Measurements from ENCODE around the gene ATG7. TPM values are rescaled to one million over a fixed set of nuclear protein-coding genes. Genes with fewer than 3 reads are reported as not detected.

Gene ATG7
- total and polyA plus RNA-seq, 9 donors: 11.3 to 22.2 (median 14.9) TPM

DNA sequence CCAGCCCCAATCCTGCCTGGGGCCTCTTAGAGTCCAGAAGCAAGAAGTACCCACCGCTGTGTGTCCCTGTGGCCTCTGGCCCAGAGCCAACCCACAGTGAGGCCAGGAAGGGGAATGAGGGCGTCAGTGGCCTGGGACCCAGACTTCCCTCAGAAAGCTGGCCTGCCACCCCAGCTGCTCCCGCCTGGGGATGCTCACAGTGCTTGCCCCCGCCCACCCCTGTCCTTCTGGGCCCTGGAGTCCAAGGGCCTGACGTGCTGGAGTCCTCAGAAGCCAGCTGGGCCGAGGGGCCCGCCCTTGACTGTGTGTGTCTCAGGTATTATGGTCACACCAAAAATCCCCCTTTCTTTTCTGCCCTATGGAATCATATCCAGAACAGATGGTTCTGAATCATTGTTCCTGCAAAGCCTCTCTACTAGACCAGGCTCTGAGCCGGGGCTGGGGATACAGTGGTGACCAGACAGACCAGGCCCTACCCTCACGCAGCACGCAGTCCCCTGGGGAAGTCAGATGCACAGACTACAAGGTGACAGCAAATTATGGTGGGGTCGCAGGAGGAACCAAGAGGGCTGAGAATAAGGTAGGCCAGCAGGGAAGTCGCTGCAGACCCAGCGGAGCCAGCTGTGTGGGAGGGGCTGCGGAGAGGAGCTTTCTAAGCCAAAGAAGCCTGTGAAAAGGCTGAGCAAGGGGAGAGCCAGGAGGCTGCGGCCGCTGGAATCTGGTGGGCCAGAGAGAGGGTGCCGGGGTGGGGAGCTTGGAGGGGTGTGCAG is 272.4 kb downstream of the ATG7 start:
- H3K27me3 ChIP-seq (ENCODE audit: control insufficient read depth, insufficient read depth, low read length): no peaks in the 10 kb centered on the region
- peak overlapping the region; percentile 45 for H3K27ac ChIP-seq (ENCODE audit: low read length)
- peak; percentile 78 for DNase-seq
- peaks cover 5% of the 10 kb centered on the region for H3K36me3 ChIP-seq (ENCODE audit: control insufficient read depth, insufficient read depth, low read length)
- peaks cover 33% of the 10 kb centered on the region for H3K4me1 ChIP-seq (ENCODE audit: control insufficient read depth, insufficient read depth, low read length)
- H3K9me3 ChIP-seq (replicated peaks; ENCODE audit: control insufficient read depth, low read depth, low read length): peaks cover 6% of the 10 kb centered on the region
- no peak overlapping the region for H3K4me3 ChIP-seq (ENCODE audit: low read length)
- WGBS (ENCODE audit: insufficient coverage): 17% methylated on average over 11 of the region's 17 CpGs

DNA sequence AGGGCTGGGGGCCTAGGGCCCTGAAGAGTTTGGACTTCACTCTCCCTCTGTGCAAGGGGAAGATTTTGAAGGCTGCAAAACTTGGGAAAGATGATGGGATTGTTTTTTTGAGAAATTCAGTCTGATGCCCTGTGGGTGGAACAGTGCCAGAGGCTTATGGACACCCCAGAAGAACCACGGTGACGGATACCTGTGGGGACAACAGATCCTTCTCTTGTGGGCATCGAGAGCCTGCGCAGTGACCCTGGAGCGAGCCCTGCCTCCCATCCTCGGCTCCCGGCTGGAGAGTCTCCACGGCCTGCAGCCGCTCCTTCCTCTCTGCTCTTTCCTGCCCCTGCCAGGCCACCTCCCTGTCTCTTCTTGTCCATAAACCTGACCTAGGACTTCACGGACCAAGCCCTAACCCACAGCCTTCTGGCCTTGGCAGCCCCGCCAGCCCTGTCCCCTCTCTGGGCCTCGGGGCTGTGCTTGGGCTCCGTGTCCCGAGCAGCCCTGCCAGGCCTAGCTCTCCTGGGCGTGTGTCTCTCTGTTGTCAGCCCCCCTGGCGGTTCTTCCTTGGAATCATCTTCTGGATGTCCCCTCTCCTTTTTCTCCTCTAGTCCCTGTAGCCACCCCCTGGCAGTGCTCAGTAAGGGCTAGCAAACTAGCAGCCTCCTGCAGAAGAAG is 273.1 kb downstream of the ATG7 start:
- peak overlapping the region; percentile 45 for H3K27ac ChIP-seq (ENCODE audit: low read length)
- peaks cover 5% of the 10 kb centered on the region for H3K36me3 ChIP-seq (ENCODE audit: control insufficient read depth, insufficient read depth, low read length)
- no peaks in the 10 kb centered on the region for H3K27me3 ChIP-seq (ENCODE audit: control insufficient read depth, insufficient read depth, low read length)
- peaks cover 35% of the 10 kb centered on the region for H3K4me1 ChIP-seq (ENCODE audit: control insufficient read depth, insufficient read depth, low read length)
- H3K9me3 ChIP-seq (replicated peaks; ENCODE audit: control insufficient read depth, low read depth, low read length): peaks cover 6% of the 10 kb centered on the region
- WGBS (ENCODE audit: insufficient coverage): 46% methylated on average over 16 of the region's 16 CpGs
- no peak overlapping the region for H3K4me3 ChIP-seq (ENCODE audit: low read length)
- no peak for DNase-seq

DNA sequence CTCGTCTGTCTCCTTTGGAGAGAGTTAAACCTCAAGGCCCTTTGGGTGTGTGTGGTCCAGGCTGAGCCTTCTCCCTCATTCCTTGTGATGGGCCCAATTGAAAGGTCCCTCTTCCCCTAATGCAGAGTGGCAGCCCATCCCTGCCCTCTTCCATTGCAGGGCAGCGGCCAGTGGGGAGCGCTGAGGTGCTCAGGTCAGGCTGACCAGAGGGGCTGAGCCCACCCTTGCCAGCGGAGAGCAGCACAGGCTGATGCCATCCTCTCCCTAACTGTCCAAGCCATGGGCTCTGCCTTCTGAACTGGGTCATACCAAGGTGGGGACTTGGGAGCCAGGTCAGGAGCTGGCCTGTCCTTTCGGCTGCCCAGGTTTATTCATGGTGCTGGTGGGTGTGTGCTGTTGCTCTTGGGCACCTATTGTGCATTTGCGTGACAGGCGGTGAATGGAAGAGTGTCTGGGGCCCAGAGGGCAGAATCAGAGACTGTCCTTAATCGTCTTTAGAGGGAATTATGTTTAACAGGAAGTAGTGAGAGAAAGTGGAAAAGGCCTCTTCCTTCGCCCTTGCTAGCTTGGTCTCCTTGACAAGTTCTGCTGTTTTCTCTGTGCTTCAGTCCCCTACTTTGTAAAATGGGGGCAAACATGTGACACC is 274.6 kb downstream of the ATG7 start:
- no peak for DNase-seq
- no peaks in the 10 kb centered on the region for H3K27me3 ChIP-seq (ENCODE audit: control insufficient read depth, insufficient read depth, low read length)
- no peak overlapping the region for H3K27ac ChIP-seq (ENCODE audit: low read length)
- peaks cover 6% of the 10 kb centered on the region for H3K9me3 ChIP-seq (replicated peaks; ENCODE audit: control insufficient read depth, low read depth, low read length)
- H3K36me3 ChIP-seq (ENCODE audit: control insufficient read depth, insufficient read depth, low read length): peaks cover 11% of the 10 kb centered on the region
- H3K4me1 ChIP-seq (ENCODE audit: control insufficient read depth, insufficient read depth, low read length): peaks cover 35% of the 10 kb centered on the region
- 92% methylated on average over 7 of the region's 9 CpGs for WGBS (ENCODE audit: insufficient coverage)
- H3K4me3 ChIP-seq (ENCODE audit: low read length): no peak overlapping the region

DNA sequence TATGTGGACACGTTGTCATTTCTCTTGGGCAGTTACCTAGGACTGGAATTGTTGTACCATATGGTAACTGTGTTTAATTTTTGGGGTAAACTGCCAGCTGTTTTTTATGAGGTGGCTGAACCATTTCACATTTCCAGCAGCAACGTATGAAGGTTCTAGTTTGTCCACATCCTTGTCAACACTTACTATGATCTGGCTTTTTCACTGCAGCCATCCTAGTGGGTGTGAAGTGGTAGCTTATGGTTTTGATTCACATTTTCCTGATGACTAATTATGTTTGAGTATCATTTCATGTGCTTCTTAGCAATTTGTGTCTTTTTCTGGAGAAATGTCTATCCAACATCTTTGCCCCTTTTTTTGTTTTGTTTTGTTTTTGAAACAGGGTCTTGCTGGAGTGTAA is 275.3 kb downstream of the ATG7 start:
- Histone ChIP-seq H3K4me1 (ENCODE audit: control insufficient read depth, insufficient read depth, low read length) (peaks cover 34% of the 10 kb centered on the region), H3K27ac (ENCODE audit: low read length) (no peak overlapping the region), H3K36me3 (ENCODE audit: control insufficient read depth, insufficient read depth, low read length) (peaks cover 13% of the 10 kb centered on the region), H3K9me3 (replicated peaks; ENCODE audit: control insufficient read depth, low read depth, low read length) (peaks cover 6% of the 10 kb centered on the region), H3K4me3 (ENCODE audit: low read length) (no peak overlapping the region), H3K27me3 (ENCODE audit: control insufficient read depth, insufficient read depth, low read length) (no peaks in the 10 kb centered on the region)
- no CpG with 5 or more reads among the region's 2 CpGs for WGBS (ENCODE audit: insufficient coverage)
- DNase-seq: no peak

DNA sequence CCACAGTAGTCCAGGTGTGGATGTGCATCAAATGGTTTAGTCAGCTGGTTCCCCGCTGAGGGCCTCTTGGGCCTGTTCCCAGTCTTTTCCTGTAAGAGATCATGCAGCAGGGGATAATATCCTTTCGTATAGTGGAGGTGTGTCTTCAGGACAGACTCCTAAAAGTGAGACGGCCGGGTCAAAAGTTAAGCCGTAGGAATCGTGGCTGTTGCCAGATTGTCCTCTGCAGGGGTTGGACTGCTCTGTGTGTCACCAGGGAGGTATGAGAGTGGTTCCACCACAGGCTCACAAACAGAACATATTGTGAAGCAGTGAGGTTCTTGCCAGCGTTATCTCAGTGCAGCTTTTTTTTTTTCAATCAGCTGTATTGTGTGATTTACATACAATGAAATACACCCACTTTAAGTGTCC is 276.5 kb downstream of the ATG7 start:
- H3K36me3 ChIP-seq (ENCODE audit: control insufficient read depth, insufficient read depth, low read length): peaks cover 25% of the 10 kb centered on the region
- H3K4me3 ChIP-seq (ENCODE audit: low read length): no peak overlapping the region
- peak; percentile 68 for DNase-seq
- WGBS (ENCODE audit: insufficient coverage): no CpG with 5 or more reads among the region's 7 CpGs
- H3K27ac ChIP-seq (ENCODE audit: low read length): peak overlapping the region; percentile 23
- H3K9me3 ChIP-seq (replicated peaks; ENCODE audit: control insufficient read depth, low read depth, low read length): peaks cover 4% of the 10 kb centered on the region
- H3K27me3 ChIP-seq (ENCODE audit: control insufficient read depth, insufficient read depth, low read length): no peaks in the 10 kb centered on the region
- peaks cover 33% of the 10 kb centered on the region for H3K4me1 ChIP-seq (ENCODE audit: control insufficient read depth, insufficient read depth, low read length)

DNA sequence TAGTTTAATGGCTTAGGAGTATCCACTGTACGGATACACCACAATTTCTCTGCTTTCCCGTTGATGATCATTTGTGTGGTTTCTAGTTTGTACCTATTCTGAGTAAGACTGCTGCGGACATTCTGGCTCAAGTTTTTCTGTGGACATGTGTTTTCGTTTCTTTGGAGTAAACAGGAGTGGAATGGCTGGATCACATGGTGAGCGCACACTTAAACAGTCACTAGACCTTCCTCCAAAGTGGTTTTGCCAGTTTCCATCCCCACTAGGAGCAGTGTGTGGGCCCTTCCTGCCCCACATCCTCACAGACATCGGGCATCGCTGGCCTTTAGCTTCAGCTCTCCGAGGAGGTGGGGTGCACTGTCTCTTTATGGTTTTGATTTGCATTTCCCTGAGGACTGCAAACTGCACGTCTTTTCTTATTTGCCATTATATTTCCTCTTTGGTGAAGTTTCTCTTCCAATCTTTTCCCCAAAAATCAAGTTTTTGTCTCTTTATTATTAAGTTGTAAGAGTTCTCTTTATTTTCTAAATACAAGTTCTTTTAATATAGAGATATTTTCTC is 277.5 kb downstream of the ATG7 start:
- Histone ChIP-seq H3K4me3 (ENCODE audit: low read length) (no peak overlapping the region), H3K9me3 (replicated peaks; ENCODE audit: control insufficient read depth, low read depth, low read length) (no peaks in the 10 kb centered on the region), H3K36me3 (ENCODE audit: control insufficient read depth, insufficient read depth, low read length) (peaks cover 34% of the 10 kb centered on the region), H3K27me3 (ENCODE audit: control insufficient read depth, insufficient read depth, low read length) (no peaks in the 10 kb centered on the region), H3K27ac (ENCODE audit: low read length) (peak overlapping the region; percentile 23), H3K4me1 (ENCODE audit: control insufficient read depth, insufficient read depth, low read length) (peaks cover 27% of the 10 kb centered on the region)
- no peak for DNase-seq
- WGBS (ENCODE audit: insufficient coverage): no CpG with 5 or more reads among the region's 9 CpGs

DNA sequence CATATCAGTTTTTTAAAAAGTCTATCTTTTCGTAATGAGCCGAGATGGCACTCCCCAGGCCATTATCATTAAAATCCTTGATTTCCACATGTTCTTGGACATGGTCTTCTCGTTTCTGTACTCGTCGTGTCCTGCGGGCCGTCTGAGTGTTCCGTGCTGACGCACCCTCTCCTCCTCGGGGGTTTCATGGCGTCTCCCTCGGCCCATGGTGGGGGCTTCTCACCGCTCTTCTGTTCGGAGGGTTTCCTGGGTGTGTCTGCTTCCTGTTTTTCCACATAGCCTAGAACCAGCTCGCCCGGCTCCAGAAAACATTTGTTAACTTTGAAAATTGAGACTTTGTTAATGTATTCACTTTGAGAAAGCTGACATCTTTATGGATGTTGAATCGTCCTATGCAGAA is 278.8 kb downstream of the ATG7 start:
- no peak for DNase-seq
- Histone ChIP-seq H3K27ac (ENCODE audit: low read length) (no peak overlapping the region), H3K4me1 (ENCODE audit: control insufficient read depth, insufficient read depth, low read length) (peaks cover 26% of the 10 kb centered on the region), H3K9me3 (replicated peaks; ENCODE audit: control insufficient read depth, low read depth, low read length) (no peaks in the 10 kb centered on the region), H3K27me3 (ENCODE audit: control insufficient read depth, insufficient read depth, low read length) (no peaks in the 10 kb centered on the region), H3K36me3 (ENCODE audit: control insufficient read depth, insufficient read depth, low read length) (peaks cover 48% of the 10 kb centered on the region), H3K4me3 (ENCODE audit: low read length) (no peak overlapping the region)
- WGBS (ENCODE audit: insufficient coverage): 62% methylated on average over 10 of the region's 17 CpGs

DNA sequence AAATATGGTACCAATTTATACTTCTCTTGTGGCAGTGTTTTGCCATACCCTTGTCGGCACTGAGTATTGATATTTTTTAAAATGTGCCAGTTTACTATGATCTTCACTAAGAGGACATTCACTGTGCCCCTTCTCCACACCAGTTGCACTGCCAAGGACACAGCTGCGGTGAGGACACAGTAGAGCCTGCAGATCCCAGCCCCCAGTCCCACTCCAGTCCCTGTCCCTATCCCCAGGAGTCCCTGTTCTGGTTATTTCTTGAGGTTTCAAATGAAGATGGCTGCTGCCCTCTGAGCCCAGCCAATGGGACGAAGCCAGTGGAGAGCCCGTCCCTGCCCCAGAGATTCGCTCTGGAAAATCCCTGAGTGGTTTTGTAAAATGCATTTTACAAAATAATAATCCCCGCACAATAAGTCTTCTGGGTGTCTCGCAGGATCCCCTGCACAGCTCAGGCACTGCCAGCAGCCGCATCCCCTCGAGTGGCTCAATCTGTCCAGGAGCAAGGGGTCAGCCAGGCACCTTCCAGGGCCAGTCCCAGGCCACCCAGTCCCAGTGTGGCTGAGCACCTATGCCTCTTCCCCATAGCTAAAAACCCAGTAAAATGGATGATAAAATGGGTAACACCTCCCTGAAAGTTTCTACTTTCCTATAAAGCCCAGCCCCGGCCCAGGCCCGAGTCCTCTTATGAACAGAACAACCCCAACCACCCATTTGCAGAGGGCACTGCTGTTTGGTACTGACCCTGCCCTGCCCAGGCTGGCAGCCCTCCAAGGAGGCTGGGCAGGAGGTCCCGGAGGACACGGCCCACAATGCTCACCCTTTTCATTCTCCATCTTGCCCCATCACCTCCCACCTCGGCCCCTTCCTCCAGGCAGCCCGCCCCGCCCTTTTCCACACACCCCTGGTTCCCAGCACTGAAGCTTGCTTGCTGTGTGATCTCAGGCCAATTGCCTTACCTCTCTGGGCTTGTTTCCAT is 280.4 kb downstream of the ATG7 start:
- peaks cover 52% of the 10 kb centered on the region for H3K36me3 ChIP-seq (ENCODE audit: control insufficient read depth, insufficient read depth, low read length)
- H3K4me1 ChIP-seq (ENCODE audit: control insufficient read depth, insufficient read depth, low read length): peaks cover 39% of the 10 kb centered on the region
- H3K4me3 ChIP-seq (ENCODE audit: low read length): no peak overlapping the region
- no peak overlapping the region for H3K27ac ChIP-seq (ENCODE audit: low read length)
- WGBS (ENCODE audit: insufficient coverage): 84% methylated on average over 8 of the region's 16 CpGs
- H3K9me3 ChIP-seq (replicated peaks; ENCODE audit: control insufficient read depth, low read depth, low read length): no peaks in the 10 kb centered on the region
- no peak for DNase-seq
- H3K27me3 ChIP-seq (ENCODE audit: control insufficient read depth, insufficient read depth, low read length): no peaks in the 10 kb centered on the region

DNA sequence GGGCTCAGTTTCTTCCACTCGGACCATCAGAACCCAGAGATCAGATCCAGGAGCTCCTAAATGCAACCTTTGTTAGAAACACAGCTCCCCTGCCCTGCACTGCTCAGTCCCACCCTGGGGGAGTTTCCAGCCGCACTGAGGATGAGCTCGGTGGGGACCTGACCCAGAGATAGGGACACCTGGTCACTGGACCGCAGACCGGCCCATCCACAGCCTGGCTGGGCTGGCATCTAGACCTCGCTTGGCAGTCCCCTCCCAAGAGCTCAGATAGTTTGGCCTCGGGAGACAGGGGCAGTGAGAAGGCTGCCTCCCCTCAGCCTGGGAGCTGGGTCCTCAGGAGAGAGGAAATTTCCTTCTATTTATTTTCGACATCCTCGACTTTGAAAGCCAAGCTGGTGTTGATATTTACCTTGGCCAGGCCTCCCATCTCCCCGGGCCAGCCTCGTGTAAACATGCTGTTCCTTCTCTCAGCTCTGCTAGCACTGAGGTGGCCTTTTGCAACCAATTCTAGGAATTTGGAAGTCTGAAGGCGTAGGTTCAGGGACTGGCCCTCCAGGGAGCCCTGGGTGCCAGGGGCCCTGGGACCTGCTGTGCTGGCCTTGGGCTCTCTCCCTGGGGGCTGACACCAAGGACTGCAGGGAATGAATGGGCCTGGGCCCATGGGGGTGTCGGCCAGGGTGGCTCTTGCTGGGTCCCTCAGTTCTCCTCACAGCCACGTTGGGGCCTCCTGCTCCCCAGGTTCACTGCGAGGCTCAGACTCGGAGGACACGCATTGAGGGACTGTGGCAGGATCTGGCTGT is 281.4 kb downstream of the ATG7 start:
- no peak for DNase-seq
- Histone ChIP-seq H3K4me3 (ENCODE audit: low read length) (no peak overlapping the region), H3K9me3 (replicated peaks; ENCODE audit: control insufficient read depth, low read depth, low read length) (no peaks in the 10 kb centered on the region), H3K27me3 (ENCODE audit: control insufficient read depth, insufficient read depth, low read length) (no peaks in the 10 kb centered on the region), H3K27ac (ENCODE audit: low read length) (no peak overlapping the region), H3K36me3 (ENCODE audit: control insufficient read depth, insufficient read depth, low read length) (peaks cover 60% of the 10 kb centered on the region), H3K4me1 (ENCODE audit: control insufficient read depth, insufficient read depth, low read length) (peaks cover 43% of the 10 kb centered on the region)
- WGBS (ENCODE audit: insufficient coverage): 76% methylated on average over 14 of the region's 17 CpGs
